ENCODE measurements around the gene GNAZ.

GNAZ gene

DNA sequence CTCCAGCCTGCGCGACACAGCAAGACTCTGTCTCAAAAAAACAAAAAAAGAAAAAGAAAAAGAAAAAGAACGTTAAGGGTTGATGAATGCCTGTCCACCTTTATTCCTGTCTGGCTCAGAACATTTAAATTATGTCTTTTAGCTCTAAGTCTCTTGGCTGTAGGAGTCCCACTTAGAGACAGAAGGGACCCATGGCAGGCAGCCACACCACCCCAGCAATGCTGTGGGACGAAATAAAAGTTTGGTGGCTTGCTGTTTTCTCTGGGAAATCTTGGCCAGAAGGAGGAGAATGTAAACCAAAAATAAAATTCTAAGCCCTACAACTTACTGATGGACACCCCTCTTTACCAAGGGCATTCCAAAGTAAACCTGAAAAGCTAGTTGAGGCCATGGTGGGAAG is 38.9 kb upstream of the GNAZ start:
- H3K27ac ChIP-seq (ENCODE audit: low read depth, low read length), result no peak overlapping the region
- no peak overlapping the region for H3K4me2 ChIP-seq (ENCODE audit: low read length)

GRCh38 chr22:23031786-23032185 is 38.5 kb upstream of the GNAZ start:
- H4K20me1 ChIP-seq (ENCODE audit: control insufficient read depth, insufficient read depth, low read depth, low read length), result no peaks in the 10 kb centered on the region
- no peak overlapping the region for H3K4me2 ChIP-seq (ENCODE audit: low read length)
- no peaks in the 10 kb centered on the region for H3K27me3 ChIP-seq (ENCODE audit: control insufficient read depth, low read length)
- H3K9me3 ChIP-seq (ENCODE audit: control insufficient read depth, insufficient read depth, low read length), result no peaks in the 10 kb centered on the region
- H3F3A ChIP-seq (ENCODE audit: control insufficient read depth, insufficient read depth), result peaks cover 27% of the 10 kb centered on the region
- H3K79me2 ChIP-seq (ENCODE audit: control insufficient read depth, low read length), result no peaks in the 10 kb centered on the region
- TF ChIP-seq EZH2phosphoT487 (IDR thresholded peaks at IDR 0.05; ENCODE audit: borderline replicate concordance, low read length), result no peak
- TF ChIP-seq, protein P1, sequence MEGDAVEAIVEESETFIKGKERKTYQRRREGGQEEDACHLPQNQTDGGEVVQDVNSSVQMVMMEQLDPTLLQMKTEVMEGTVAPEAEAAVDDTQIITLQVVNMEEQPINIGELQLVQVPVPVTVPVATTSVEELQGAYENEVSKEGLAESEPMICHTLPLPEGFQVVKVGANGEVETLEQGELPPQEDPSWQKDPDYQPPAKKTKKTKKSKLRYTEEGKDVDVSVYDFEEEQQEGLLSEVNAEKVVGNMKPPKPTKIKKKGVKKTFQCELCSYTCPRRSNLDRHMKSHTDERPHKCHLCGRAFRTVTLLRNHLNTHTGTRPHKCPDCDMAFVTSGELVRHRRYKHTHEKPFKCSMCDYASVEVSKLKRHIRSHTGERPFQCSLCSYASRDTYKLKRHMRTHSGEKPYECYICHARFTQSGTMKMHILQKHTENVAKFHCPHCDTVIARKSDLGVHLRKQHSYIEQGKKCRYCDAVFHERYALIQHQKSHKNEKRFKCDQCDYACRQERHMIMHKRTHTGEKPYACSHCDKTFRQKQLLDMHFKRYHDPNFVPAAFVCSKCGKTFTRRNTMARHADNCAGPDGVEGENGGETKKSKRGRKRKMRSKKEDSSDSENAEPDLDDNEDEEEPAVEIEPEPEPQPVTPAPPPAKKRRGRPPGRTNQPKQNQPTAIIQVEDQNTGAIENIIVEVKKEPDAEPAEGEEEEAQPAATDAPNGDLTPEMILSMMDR (IDR thresholded peaks at IDR 0.05; ENCODE audit: low read depth, low read length, poor library complexity, severe bottlenecking), result no peak
- H3K27ac ChIP-seq (ENCODE audit: low read depth, low read length), result no peak overlapping the region
- no peaks in the 10 kb centered on the region for H3K9me2 ChIP-seq (replicated peaks; ENCODE audit: control insufficient read depth, low read length)
- H3K4me1 ChIP-seq (ENCODE audit: control insufficient read depth, low read length), result peaks cover 50% of the 10 kb centered on the region
- peaks cover 19% of the 10 kb centered on the region for H3K36me3 ChIP-seq (ENCODE audit: control insufficient read depth, low read length)
- no peak overlapping the region for H3K4me3 ChIP-seq (ENCODE audit: low read length)

More for the DNA sequence above, 38.9 kb upstream of the GNAZ start:
- H3K4me1 ChIP-seq (ENCODE audit: control insufficient read depth, low read length), result peaks cover 47% of the 10 kb centered on the region
- no peak for TF ChIP-seq EZH2phosphoT487 (IDR thresholded peaks at IDR 0.05; ENCODE audit: borderline replicate concordance, low read length)
- TF ChIP-seq, protein P1 (IDR thresholded peaks at IDR 0.05; ENCODE audit: low read depth, low read length, poor library complexity, severe bottlenecking), result no peak
- no peaks in the 10 kb centered on the region for H3K9me3 ChIP-seq (ENCODE audit: control insufficient read depth, insufficient read depth, low read length)
- H3K9me2 ChIP-seq (replicated peaks; ENCODE audit: control insufficient read depth, low read length), result no peaks in the 10 kb centered on the region
- peaks cover 23% of the 10 kb centered on the region for H3F3A ChIP-seq (ENCODE audit: control insufficient read depth, insufficient read depth)
- no peaks in the 10 kb centered on the region for H4K20me1 ChIP-seq (ENCODE audit: control insufficient read depth, insufficient read depth, low read depth, low read length)
- H3K36me3 ChIP-seq (ENCODE audit: control insufficient read depth, low read length), result peaks cover 16% of the 10 kb centered on the region
- no peak overlapping the region for H3K4me3 ChIP-seq (ENCODE audit: low read length)
- no peaks in the 10 kb centered on the region for H3K27me3 ChIP-seq (ENCODE audit: control insufficient read depth, low read length)
- H3K79me2 ChIP-seq (ENCODE audit: control insufficient read depth, low read length), result no peaks in the 10 kb centered on the region

DNA sequence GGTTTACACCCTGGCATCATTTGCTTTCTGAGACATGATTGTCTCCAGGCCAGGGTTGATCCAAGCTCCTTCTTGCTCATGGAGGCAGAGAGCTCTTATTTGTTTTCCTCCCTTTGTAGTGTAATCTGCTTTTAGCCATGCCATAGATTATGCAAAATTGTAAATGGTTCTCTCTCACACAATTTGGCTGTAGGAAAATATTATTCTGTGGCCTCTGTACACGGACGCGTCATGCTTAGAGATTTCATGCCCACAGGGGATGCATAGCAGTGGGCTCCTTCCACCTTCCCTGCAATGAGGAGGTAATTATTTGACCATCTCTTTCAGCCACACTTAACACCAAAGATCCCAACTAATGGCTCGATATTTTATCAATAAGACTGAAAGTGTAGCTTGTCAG is 37.7 kb upstream of the GNAZ start:
- peaks cover 58% of the 10 kb centered on the region for H3K4me1 ChIP-seq (ENCODE audit: control insufficient read depth, low read length)
- no peak overlapping the region for H3K4me3 ChIP-seq (ENCODE audit: low read length)
- H3F3A ChIP-seq (ENCODE audit: control insufficient read depth, insufficient read depth), result peaks cover 27% of the 10 kb centered on the region
- H3K27ac ChIP-seq (ENCODE audit: low read depth, low read length), result no peak overlapping the region
- H3K79me2 ChIP-seq (ENCODE audit: control insufficient read depth, low read length), result no peaks in the 10 kb centered on the region
- peaks cover 21% of the 10 kb centered on the region for H3K36me3 ChIP-seq (ENCODE audit: control insufficient read depth, low read length)
- H3K27me3 ChIP-seq (ENCODE audit: control insufficient read depth, low read length), result no peaks in the 10 kb centered on the region
- no peak overlapping the region for H3K4me2 ChIP-seq (ENCODE audit: low read length)
- no peaks in the 10 kb centered on the region for H4K20me1 ChIP-seq (ENCODE audit: control insufficient read depth, insufficient read depth, low read depth, low read length)
- H3K9me3 ChIP-seq (ENCODE audit: control insufficient read depth, insufficient read depth, low read length), result no peaks in the 10 kb centered on the region
- TF ChIP-seq, protein P1 (IDR thresholded peaks at IDR 0.05; ENCODE audit: low read depth, low read length, poor library complexity, severe bottlenecking), result no peak
- no peak for TF ChIP-seq EZH2phosphoT487 (IDR thresholded peaks at IDR 0.05; ENCODE audit: borderline replicate concordance, low read length)
- H3K9me2 ChIP-seq (replicated peaks; ENCODE audit: control insufficient read depth, low read length), result no peaks in the 10 kb centered on the region
